ENCODE measurements around the gene KCTD10. TPM values are rescaled to one million over a fixed set of nuclear protein-coding genes. Genes with fewer than 3 reads are reported as not detected.
A peak's percentile ranks its signal among the peaks of the same experiment; 100 is the strongest.

KCTD10 gene
- total RNA-seq, 2 experiments from 2014 or later: 27.2 to 43.2 TPM

- ATAC-seq (no peak), DNase-seq (no peak)
- H3K4me3 Mint-ChIP-seq: no peak overlapping the region
- peaks cover 3% of the 10 kb centered on the region for H3K4me1 Mint-ChIP-seq
- no peaks in the 10 kb centered on the region for H3K27me3 Mint-ChIP-seq
- H3K36me3 Mint-ChIP-seq: peaks cover 15% of the 10 kb centered on the region
- CTCF ChIA-PET: no interaction called here
- H3K9me3 Mint-ChIP-seq (ENCODE audit: low read depth): no peaks in the 10 kb centered on the region
- no peak overlapping the region for H3K27ac Mint-ChIP-seq
Observed at GRCh38 chr12:109489955-109490565, 13.0 kb upstream of the KCTD10 start.

- no peaks in the 10 kb centered on the region for H3K9me3 Mint-ChIP-seq (ENCODE audit: low read depth)
- CTCF ChIA-PET: no interaction called here
- H3K4me1 Mint-ChIP-seq: no peaks in the 10 kb centered on the region
Observed at GRCh38 chr12:109489016-109489954, 12.2 kb upstream of the KCTD10 start.

GRCh38 chr12:109488051-109488665 lies 11.1 kb upstream of the KCTD10 start:
- Mint-ChIP-seq H3K27me3 (no peaks in the 10 kb centered on the region), H3K27ac (no peak overlapping the region), H3K4me1 (no peaks in the 10 kb centered on the region), H3K4me3 (no peak overlapping the region), H3K9me3 (ENCODE audit: low read depth) (no peaks in the 10 kb centered on the region), H3K36me3 (peaks cover 16% of the 10 kb centered on the region)
- ATAC-seq (no peak), DNase-seq (no peak)
- CTCF ChIA-PET: interaction anchor here (0.6 kb wide), 1 partner anchor 165 kb away, joined by 3 read pairs; no protein-coding TSS in a partner anchor

More at GRCh38 chr12:109489016-109489954, 12.2 kb upstream of the KCTD10 start:
- ATAC-seq (no peak), DNase-seq (no peak)
- no peak overlapping the region for H3K27ac Mint-ChIP-seq
- no peak overlapping the region for H3K4me3 Mint-ChIP-seq
- no peaks in the 10 kb centered on the region for H3K27me3 Mint-ChIP-seq
- H3K36me3 Mint-ChIP-seq: peaks cover 14% of the 10 kb centered on the region

GRCh38 chr12:109487181-109488050 lies 10.3 kb upstream of the KCTD10 start:
- no peak overlapping the region for H3K4me3 Mint-ChIP-seq

GRCh38 chr12:109485201-109485600 lies 8.1 kb upstream of the KCTD10 start:
- Mint-ChIP-seq H3K4me1 (peaks cover 1% of the 10 kb centered on the region), H3K9me3 (ENCODE audit: low read depth) (no peaks in the 10 kb centered on the region), H3K27me3 (no peaks in the 10 kb centered on the region), H3K4me3 (no peak overlapping the region), H3K27ac (no peak overlapping the region), H3K36me3 (peaks cover 14% of the 10 kb centered on the region)
- CTCF ChIA-PET: interaction anchor here (0.7 kb wide), 1 partner anchor 958 kb away, joined by 3 read pairs; no protein-coding TSS in a partner anchor
- no peak for ATAC-seq
- no peak for DNase-seq

More at GRCh38 chr12:109487181-109488050, 10.3 kb upstream of the KCTD10 start:
- H3K4me1 Mint-ChIP-seq: no peaks in the 10 kb centered on the region
- no peak overlapping the region for H3K27ac Mint-ChIP-seq
- ATAC-seq (no peak), DNase-seq (no peak)
- H3K27me3 Mint-ChIP-seq: no peaks in the 10 kb centered on the region
- CTCF ChIA-PET: no interaction called here
- no peaks in the 10 kb centered on the region for H3K9me3 Mint-ChIP-seq (ENCODE audit: low read depth)
- H3K36me3 Mint-ChIP-seq: peaks cover 16% of the 10 kb centered on the region

- Mint-ChIP-seq H3K4me3 (no peak overlapping the region), H3K36me3 (peaks cover 10% of the 10 kb centered on the region), H3K27ac (no peak overlapping the region), H3K4me1 (peaks cover 16% of the 10 kb centered on the region), H3K27me3 (no peaks in the 10 kb centered on the region), H3K9me3 (ENCODE audit: low read depth) (no peaks in the 10 kb centered on the region)
- DNase-seq (no peak), ATAC-seq (no peak)
- CTCF ChIA-PET: interaction anchor here (1.1 kb wide), 1 partner anchor 50 kb away, joined by 3 read pairs; no protein-coding TSS in a partner anchor
Observed at GRCh38 chr12:109483346-109483745, 6.2 kb upstream of the KCTD10 start.

- Mint-ChIP-seq H3K4me3 (no peak overlapping the region), H3K27me3 (no peaks in the 10 kb centered on the region), H3K36me3 (peaks cover 10% of the 10 kb centered on the region), H3K27ac (no peak overlapping the region), H3K9me3 (ENCODE audit: low read depth) (no peaks in the 10 kb centered on the region), H3K4me1 (peaks cover 19% of the 10 kb centered on the region)
- no peak for ATAC-seq
- no peak for DNase-seq
- CTCF ChIA-PET: interaction anchor here (1.1 kb wide), 1 partner anchor 50 kb away, joined by 3 read pairs; no protein-coding TSS in a partner anchor
Observed at GRCh38 chr12:109482894-109483293, 5.8 kb upstream of the KCTD10 start.

- CTCF ChIA-PET: interaction anchor here (1.1 kb wide), 1 partner anchor 50 kb away, joined by 3 read pairs; no protein-coding TSS in a partner anchor
- no peak overlapping the region for H3K4me3 Mint-ChIP-seq
Observed at GRCh38 chr12:109482491-109482890, 5.4 kb upstream of the KCTD10 start.

GRCh38 chr12:109481863-109482262 lies 4.8 kb upstream of the KCTD10 start:
- Mint-ChIP-seq H3K4me1 (peaks cover 19% of the 10 kb centered on the region), H3K27me3 (no peaks in the 10 kb centered on the region), H3K9me3 (ENCODE audit: low read depth) (no peaks in the 10 kb centered on the region), H3K27ac (no peak overlapping the region), H3K4me3 (no peak overlapping the region), H3K36me3 (peaks cover 9% of the 10 kb centered on the region)
- DNase-seq (no peak), ATAC-seq (no peak)
- CTCF ChIA-PET: no interaction called here

More at GRCh38 chr12:109482491-109482890, 5.4 kb upstream of the KCTD10 start:
- no peak for DNase-seq
- H3K9me3 Mint-ChIP-seq (ENCODE audit: low read depth): no peaks in the 10 kb centered on the region
- H3K36me3 Mint-ChIP-seq: peaks cover 10% of the 10 kb centered on the region
- ATAC-seq: no peak
- no peak overlapping the region for H3K27ac Mint-ChIP-seq
- peaks cover 19% of the 10 kb centered on the region for H3K4me1 Mint-ChIP-seq
- H3K27me3 Mint-ChIP-seq: no peaks in the 10 kb centered on the region

GRCh38 chr12:109480356-109480755 lies 3.3 kb upstream of the KCTD10 start:
- H3K36me3 Mint-ChIP-seq: peaks cover 5% of the 10 kb centered on the region
- CTCF ChIA-PET: no interaction called here

GRCh38 chr12:109479761-109480160 lies 2.7 kb upstream of the KCTD10 start:
- Mint-ChIP-seq H3K9me3 (ENCODE audit: low read depth) (no peaks in the 10 kb centered on the region), H3K27ac (no peak overlapping the region), H3K36me3 (peaks cover 2% of the 10 kb centered on the region), H3K27me3 (no peaks in the 10 kb centered on the region), H3K4me1 (peaks cover 36% of the 10 kb centered on the region), H3K4me3 (no peak overlapping the region)
- CTCF ChIA-PET: no interaction called here
- DNase-seq (no peak), ATAC-seq (no peak)

More at GRCh38 chr12:109480356-109480755, 3.3 kb upstream of the KCTD10 start:
- no peak for DNase-seq
- Mint-ChIP-seq H3K27me3 (no peaks in the 10 kb centered on the region), H3K27ac (no peak overlapping the region), H3K4me3 (no peak overlapping the region), H3K4me1 (peaks cover 34% of the 10 kb centered on the region), H3K9me3 (ENCODE audit: low read depth) (no peaks in the 10 kb centered on the region)
- ATAC-seq: no peak

GRCh38 chr12:109477963-109478315 lies 839 bp upstream of the KCTD10 start:
- H3K9me3 Mint-ChIP-seq (ENCODE audit: low read depth): no peaks in the 10 kb centered on the region
- DNase-seq (no peak), ATAC-seq (no peak)
- H3K27ac Mint-ChIP-seq: peak overlapping the region; percentile 99
- H3K4me3 Mint-ChIP-seq: peak overlapping the region; percentile 98
- no peaks in the 10 kb centered on the region for H3K27me3 Mint-ChIP-seq
- H3K4me1 Mint-ChIP-seq: peaks cover 41% of the 10 kb centered on the region
- H3K36me3 Mint-ChIP-seq: peaks cover 2% of the 10 kb centered on the region
- CTCF ChIA-PET: interaction anchor here (0.9 to 3.1 kb wide), 4 partner anchors 13 to 367 kb away, joined by 3 to 10 read pairs (median 8); no protein-coding TSS in a partner anchor

Data from activated CD8-positive, alpha-beta memory T cell treated with anti-CD3 and anti-CD28 coated beads, Interleukin-2, amount 10 ng/mL, durations not matched to agents 7 days and 5 days (primary cell).